IPS-NIHi7 (cell line): ENCODE measurements around the gene ZNF611.
"Not testable (repeated sequence)": the region's sequence is repeated elsewhere in the genome, so short reads cannot be mapped to it uniquely, and the experiment has no call there.

Experiments
- DNase-seq: peaks from one replicate; pipeline ENCODE4 v3.0.0; 2012; ENCODE audit warnings: mixed read lengths; ENCODE audit errors: extremely low spot score

Gene ZNF611

DNA sequence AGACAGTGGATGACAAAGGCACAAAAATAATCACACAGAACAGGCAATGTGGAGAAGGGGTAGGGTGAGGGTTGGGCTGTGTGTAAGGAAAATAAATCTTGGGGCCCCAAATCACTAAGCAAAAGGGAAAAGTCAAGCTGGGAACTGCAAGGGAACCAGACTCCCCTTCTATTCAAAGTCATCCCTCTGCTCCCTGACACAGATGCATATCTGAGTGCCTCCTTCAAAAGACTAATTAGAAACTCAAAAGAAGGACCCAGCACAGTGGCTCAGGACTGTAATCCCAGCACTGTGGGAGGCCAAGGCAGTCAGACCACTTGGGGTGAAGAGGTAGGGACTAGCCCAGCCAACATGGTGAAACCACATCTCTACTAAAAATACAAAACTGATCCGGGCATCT lies 18.3 kb downstream of the ZNF611 start:
- no peak for DNase-seq

DNA sequence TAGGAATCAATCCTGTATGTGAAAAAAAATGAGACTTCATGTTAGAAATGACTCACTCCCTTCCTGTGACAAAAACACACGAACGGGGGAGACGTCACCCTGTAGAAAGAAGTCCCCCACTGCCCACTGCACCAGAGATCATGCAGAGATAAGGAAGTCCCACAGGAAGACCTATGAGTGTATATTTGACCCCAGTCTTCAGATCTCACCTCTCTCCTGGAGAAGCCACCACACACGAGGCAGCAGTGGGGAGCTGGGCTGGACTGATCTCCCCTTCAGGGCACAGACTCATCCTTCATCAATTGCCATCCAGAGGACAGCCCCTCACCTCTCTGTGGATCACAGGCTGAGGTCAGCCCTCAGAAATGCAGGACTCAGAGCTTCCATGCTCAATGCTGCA lies 18.9 kb downstream of the ZNF611 start:
- DNase-seq, result not testable (repeated sequence)

DNA sequence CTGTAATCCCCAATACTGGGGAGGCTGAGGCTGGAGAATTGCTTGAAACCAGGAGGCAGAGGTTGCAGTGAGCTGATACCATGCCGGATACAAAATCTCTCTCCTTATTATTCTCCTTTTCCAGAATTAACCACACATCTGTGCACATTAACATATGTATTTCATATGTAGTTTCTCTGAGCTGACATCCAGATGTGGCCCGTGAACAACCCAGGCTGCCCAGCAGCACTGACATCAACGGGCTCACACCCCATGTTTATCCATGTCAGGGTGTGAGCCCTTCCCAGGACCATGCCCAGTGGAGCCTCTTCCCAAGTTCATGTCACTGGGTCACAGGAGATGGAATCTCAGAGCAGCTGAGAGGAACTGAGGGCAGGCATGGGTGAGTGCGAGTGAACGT lies 19.5 kb downstream of the ZNF611 start:
- not testable (repeated sequence) for DNase-seq

DNA sequence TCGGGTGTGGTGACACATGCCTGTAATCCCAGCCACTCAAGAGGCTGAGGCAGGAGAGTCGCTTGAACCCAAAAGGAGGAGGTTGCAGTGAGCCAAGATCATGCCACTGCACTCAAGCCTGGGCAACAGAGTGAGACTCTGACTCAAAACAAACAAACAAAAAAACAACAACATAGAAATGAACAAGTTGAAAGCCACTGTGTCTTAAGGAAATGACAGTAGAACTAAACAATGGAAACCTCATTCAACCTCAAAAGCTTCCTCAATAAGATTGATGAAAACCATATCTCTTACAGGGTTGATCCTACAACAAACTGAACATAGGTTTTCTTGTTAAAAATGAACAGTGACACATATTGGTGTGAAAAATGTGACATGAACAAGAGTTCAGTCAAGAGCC lies 21.8 kb downstream of the ZNF611 start:
- not testable (repeated sequence) for DNase-seq

DNA sequence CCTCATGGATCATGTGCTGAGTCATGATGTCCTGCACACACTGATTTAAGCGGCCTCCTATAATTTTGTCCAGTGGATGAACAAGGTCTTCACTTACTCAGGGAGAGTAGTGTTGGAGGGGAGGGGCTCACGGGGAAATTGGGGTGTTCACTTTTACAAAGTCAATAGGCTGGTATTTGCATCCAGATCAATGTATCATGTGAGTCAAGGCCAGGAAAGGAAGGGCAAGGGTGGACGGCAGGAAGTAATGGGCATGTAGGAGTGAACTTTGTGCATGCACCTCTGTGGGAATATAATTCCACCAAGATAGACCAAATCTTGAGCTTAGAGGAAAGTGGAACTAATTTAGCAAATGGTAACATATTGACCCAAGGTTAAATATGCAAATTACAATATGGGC lies 23.2 kb downstream of the ZNF611 start:
- DNase-seq, result not testable (repeated sequence)

DNA sequence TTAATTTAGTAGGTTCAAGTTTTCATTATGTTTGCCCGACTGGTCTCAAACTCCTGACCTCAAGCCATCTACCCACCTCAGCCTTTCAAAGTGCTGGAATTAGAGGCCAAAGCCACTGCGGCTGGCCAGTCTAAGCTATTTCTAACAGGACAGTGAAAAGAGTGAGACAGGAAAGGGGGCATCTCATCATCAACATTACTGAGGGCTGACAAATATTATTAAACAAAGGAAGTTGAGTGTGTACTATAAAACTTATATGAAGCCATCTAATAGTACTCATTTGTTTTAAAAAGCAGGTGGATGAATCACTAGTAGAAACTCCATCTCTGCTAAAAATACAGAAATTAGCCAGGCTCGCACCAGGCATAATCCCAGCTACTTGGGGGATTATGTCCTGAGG lies 24.3 kb downstream of the ZNF611 start:
- DNase-seq, result no peak

DNA sequence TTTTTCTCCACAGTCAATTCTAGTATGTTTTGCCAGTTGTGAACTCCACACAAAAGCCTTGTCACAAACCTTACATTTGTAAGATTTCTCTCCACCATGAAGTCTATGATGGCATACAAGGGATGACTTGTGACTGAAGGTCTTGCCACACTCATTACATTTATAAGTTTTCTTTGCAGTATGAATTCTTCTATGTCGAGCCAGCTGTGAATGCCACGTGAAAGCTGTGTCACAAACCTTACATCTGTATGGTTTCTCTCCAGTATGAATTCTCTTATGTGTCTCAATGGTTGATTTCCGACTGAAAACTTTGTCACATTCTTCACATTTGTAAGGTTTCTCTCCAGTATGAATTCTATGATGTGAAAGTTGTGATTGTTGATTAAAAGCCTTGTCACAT lies 29.2 kb downstream of the ZNF611 start:
- DNase-seq, result not testable (repeated sequence)

DNA sequence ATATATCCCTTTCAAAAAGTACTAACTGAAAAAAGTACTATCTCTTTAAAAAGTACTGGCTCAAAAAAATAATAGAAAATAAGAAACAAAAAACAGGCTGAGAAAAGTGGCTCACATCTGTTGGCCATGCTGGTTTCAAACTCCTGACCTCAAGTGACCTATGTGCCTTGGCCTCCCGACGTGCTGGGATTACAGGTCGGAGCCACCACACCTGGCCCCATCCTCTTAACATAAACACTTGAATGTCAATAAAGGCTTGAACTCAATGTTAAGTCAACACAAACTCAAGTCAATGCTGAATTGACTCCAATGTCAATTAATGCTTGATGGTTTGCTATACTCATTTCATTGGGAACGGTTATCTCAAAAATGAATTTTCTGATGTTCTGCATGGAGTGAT lies 30.9 kb downstream of the ZNF611 start:
- no peak for DNase-seq

DNA sequence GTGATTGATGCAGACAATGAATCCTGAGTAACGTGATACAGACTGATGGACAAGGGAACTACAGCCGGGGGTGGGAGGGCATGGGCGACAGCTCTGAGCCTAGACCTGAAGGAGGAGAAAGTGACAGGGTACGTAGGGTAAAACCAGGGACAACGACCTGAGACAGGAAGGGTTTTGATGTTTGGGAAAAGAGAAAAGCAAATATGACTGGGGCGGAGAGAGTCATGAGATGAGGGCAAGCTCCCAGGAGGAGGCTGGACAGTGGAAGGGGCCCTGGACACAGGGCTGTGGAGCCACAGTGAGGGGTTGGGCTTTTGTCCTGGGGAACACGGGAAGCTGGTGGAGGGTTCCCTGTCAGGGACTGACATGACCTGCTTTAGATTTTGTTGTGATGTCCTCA lies 34.2 kb downstream of the ZNF611 start:
- DNase-seq, result no peak

DNA sequence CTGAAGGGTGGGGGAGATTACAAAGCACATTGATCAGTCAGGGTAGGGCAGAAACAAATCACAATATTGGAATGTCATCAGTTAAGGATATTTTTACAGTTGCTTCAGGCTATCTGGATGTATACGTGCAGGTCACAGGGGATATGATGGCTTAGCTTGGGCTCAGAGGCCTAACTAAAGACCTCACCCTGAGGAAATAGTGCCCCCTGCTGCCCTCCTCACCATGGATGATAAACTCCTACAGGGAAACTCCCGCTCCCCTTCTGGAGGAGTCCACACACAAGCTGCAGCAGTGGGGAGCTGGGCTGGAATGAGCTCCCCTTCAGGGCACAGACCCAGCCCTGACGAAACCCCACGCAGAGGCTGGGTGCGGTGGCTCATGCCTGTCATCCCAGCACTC lies 35.3 kb downstream of the ZNF611 start:
- DNase-seq, result not testable (repeated sequence)

DNA sequence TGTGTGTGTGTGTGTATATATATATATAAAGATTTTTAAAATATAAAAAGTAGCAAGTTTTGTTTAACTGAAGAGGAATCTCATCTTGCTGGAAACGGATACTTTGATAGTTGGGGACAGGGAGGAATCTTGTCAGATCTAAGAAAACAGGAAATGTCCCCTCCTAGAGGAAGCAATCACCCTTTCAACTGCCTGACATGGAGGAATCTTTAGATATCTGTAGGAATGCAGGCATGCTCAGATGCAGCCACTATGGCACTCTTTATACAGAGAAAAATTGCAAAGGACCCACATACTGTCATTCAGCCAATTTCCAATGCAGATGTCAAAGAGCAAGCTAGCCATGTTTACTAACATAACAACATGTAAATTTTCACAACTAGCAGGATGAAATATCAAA lies 38.8 kb downstream of the ZNF611 start:
- peak; percentile 10 for DNase-seq

DNA sequence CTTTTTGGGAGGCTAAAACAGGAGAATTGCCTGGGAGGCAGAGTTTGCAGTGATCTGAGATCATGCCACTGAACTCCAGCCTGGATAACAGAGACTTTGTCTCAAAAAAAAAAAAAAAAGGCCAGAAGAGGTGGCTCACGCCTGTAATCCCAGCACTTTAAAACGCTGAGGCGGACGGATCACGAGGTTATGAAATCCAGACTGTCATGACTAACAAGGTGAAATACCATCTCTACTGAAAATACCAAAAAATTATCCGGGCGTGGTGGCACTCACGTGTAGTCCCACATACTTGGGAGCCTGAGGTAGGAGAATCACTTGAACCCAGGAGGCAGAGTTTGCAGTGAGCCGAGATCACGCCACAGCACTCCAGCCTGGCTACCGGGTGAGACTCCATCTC lies 39.9 kb downstream of the ZNF611 start:
- no peak for DNase-seq

DNA sequence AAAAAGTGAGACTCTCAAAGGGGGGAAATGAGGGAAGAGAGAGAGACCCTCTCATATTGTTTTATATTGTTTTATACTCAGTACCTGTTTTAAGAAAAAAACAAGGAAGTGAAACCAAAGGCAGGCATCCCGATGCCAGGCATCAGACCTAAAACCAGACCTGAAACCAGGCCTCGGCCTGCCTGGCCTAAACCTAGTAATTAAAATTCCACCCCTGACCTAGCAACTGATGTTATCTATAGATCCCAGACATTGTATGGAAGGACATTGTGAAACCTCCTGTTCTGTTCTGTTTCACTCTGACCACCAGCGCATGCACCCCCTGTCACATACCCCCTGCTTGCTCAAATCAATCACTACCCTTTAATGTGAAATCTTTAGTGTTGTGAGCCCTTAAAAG lies 40.6 kb downstream of the ZNF611 start:
- DNase-seq, result not testable (repeated sequence)

DNA sequence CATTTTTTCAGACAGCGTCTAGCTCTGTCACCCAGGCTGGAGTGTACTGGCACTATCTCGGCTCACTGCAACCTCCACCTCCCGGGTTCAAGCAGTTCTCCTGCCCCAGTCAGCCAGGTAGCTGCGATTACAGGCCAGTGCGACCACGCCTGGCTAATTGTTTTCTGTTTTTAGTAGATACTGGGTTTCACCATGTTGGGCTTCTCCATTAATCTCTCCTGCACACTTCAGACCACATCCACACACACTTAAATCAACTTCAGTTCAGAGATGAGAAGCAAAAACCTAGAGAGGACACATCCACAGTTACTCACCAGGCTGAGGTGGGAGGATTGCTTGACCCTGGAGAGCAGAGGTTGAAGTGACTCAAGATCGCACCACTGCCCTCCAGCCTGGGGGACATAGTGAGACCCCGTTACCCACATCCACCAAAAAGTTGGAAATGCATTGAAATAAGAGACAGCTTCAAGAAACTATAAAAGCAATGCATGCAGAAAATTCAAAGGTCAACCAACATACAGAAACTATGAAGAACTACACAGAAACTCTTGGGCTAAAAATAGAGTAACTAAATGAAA lies 42.3 kb downstream of the ZNF611 start:
- DNase-seq, result no peak

DNA sequence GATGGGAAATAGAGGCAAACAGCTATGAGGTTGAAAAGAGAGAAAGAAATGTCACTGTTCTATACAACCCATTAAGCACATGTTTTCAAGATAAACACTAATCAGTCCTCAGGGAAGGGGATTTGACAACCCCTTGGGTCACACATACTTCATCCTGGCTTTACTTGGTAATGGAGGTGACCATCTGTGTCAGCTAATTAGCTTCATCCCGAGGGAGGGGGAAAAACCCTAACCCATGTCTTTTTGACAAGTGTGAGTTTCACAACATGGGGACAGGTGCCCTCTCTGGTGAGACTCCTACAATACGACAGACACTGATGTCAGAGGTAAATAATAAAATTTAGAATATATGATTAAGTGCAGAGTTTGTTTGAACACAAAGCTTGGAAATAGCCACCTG lies 43.1 kb downstream of the ZNF611 start:
- DNase-seq, result no peak

DNA sequence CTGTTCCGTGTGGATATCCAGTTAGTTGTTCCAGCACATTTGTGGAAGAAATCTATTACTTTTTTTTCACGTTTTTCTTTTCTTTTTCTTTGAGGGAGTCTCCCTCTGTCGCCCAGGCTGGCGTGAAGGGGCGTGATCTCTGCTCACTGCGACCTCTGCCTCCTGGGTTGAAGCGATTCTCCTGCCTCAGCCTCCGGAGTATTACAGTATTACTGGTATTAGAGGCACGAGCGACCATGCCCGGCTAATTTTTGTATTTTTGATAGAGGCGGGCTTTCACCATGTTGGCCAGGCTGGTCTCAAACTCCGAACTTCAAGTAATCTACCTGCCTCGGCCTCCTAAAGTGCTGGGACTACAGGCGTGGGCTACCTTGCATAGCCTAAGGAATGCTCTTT lies 43.6 kb downstream of the ZNF611 start:
- no peak for DNase-seq

DNA sequence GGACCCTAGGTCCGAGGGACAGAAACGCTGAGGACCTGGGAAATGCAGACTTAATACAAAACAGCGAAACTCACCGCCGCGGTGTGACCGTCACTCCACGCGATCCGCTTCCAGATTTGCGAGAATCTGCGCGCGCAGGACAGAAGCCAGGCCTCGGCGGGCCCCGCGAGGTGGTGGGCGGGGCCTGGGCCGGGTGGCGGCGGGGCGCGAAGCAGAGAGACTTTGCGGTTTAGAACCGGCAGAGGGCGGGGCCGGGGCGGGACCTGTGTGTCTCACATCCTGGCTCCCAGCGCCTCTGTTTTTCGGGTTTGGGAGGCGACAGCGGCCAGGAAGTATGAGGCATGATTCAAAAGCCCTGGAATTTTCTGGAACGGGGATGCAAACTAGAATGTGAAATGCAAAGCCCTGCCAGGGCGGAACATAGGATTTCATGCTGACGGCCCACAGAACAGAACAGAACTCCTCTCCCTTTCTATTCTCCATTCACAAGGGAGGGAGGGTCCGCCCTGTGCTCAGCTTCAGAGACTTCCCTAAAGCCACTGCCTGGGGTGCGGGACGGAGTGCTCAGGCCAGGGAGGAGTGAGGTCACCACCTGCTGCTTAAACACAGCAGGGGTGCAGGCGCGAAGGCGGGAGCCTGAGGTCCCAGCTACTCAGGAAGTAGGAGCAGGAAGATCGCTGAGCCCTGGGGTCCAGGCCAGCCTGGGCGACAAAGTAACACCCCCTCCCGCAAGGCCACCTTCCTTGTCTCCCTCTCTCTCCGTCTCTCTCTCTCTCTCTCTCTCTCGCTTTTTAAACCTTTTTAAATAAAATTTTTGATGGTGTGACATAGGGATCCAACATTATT lies 44.3 kb downstream of the ZNF611 start:
- peak; percentile 92 for DNase-seq

DNA sequence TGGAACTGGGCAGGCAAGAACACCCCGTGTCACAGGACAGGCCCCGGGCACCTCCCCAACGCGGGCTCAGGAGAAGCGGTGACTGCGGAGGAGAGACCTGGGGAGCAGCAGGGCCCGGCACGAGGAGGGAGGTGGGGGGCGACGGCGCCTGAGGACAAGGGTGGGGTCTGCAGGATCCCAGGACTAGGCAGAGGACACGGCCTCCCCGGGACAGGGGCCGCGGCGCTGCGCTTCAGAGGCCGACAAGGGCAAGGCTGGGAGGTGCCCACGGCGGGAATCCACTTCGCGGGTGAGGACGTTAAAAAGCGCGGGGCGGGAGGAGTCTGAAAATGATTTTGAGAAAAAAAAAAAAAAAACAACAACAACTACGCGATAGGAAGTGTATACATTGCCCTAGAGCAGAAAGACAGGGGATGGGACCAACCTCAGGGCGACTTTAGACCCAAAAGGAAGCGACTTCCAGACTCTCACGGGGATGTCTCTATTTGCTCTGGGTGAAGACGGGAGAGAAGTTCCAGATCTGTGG lies 44.9 kb downstream of the ZNF611 start:
- DNase-seq, result peak; percentile 46

DNA sequence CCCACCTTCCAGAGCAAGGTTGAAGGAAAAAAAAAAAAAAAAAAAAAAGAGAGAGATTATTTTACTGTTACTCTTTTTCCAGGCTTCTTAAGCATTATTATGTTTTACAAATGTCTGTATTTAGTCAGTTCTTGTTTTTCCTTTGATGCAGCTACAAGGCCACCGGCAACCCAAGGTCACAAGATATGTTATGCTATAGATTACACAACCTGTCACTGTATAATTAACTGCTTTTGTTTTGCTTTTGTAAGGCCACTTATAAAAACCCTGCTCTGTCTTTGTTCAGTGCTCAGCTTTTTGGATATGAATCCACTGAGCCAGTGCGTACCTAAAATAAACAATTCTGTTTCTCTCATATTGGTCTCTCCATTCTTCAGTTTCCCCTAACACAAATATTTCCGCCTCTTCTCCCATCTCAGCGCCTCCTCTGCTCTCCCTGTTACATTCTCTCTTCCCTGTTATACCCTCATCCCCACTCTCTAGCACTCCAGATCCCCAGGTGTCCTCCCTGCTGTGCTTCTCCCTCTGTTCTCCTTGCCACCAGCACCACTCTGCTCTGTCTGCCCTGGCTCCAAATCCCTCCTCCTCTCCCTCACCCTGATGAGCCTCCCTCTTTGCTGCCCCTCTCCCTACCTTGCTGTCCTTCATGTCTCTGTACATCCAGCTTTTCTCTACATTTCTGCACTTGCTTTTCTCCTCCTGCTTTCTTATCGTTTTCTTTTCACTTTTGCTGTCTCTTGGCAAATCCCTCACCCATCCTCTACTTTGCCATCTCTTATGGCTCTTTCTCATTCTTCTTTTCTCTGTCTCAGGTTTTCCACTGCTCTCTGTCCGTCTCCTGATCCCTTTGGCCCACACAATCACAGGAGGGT lies 45.7 kb downstream of the ZNF611 start:
- DNase-seq, result not testable (repeated sequence)

DNA sequence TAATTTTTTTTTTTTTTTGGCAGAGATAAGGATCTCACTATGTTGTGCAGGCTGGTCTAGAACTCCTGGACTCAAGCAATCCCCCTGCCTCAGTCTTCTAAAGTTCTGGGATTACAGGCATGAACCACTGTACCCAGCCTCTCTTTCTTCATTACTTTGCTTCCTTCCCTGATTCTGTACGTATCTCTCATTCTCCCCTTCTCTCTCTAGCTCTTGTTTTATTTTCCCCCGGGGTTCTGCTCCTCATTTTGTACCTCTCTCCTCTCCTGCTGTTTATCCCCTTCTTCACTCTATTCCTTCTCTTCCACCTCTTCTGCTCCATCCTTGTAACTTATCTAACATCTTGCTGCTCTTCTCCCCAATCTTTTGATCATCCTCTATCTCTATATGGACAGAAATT lies 46.5 kb downstream of the ZNF611 start:
- DNase-seq, result no peak

DNA sequence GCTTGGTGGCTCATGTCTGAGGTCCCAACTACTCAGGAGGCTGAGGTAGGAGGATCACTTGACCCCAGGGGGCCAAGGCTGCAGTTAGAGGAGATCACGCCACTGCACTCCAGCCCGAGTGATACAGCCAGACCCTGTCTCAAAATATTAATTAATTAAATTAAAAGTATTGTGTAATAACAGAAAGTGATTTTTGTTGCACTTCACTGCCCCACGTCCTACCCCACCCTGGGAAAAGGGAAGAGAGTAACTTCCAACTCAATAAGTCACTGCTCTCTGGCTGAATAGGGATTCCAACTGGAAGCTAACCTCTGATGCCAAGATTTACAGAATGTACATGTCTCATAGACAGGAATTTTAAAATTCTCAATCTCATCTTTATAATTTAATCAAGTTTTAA lies 47.2 kb downstream of the ZNF611 start:
- DNase-seq, result no peak

DNA sequence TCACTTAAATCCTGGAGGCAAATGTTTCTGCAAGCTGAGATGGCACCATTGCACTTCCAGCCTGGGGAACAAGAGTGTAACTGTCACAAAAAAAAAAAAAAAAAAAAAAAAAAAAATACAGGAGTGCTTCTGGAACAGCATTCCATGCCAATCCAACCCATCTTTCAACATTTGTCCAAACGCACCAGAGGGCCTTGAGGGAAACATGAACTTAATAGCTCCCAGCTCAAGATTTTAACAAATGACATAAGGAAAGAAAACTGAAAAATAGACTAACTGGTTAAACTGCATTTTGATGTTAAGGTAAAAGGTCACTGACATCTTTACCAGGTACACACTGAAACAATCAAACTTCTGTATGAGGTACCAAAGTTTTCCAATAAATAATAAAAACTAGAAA lies 49.0 kb downstream of the ZNF611 start:
- no peak for DNase-seq
